Measurements from ENCODE around the gene CRB3.

CRB3 gene

GRCh38 chr19:6443986-6444385 lies 20.1 kb upstream of the CRB3 start:
- no peaks in the 10 kb centered on the region for H3K9me3 ChIP-seq (ENCODE audit: control insufficient read depth, insufficient read depth, low read length)
- no peaks in the 10 kb centered on the region for H3K4me1 ChIP-seq (ENCODE audit: control insufficient read depth, insufficient read depth, low read length)
- no peaks in the 10 kb centered on the region for H3K36me3 ChIP-seq (ENCODE audit: control insufficient read depth, insufficient read depth, low read length)

GRCh38 chr19:6446452-6446851 lies 17.6 kb upstream of the CRB3 start:
- Histone ChIP-seq H3K4me3 (ENCODE audit: low read depth, low read length) (no peak overlapping the region), H3K9me3 (ENCODE audit: control insufficient read depth, insufficient read depth, low read length) (no peaks in the 10 kb centered on the region), H3K27me3 (ENCODE audit: control insufficient read depth, insufficient read depth, low read length) (no peaks in the 10 kb centered on the region), H3K4me1 (ENCODE audit: control insufficient read depth, insufficient read depth, low read length) (no peaks in the 10 kb centered on the region), H3K9ac (ENCODE audit: low read depth, low read length) (no peak overlapping the region), H3K36me3 (ENCODE audit: control insufficient read depth, insufficient read depth, low read length) (no peaks in the 10 kb centered on the region)

More at GRCh38 chr19:6443986-6444385, 20.1 kb upstream of the CRB3 start:
- H3K4me3 ChIP-seq (ENCODE audit: low read depth, low read length), result no peak overlapping the region
- no peaks in the 10 kb centered on the region for H3K27me3 ChIP-seq (ENCODE audit: control insufficient read depth, insufficient read depth, low read length)
- H3K9ac ChIP-seq (ENCODE audit: low read depth, low read length), result no peak overlapping the region

- Histone ChIP-seq H3K4me3 (ENCODE audit: low read depth, low read length) (no peak overlapping the region), H3K36me3 (ENCODE audit: control insufficient read depth, insufficient read depth, low read length) (no peaks in the 10 kb centered on the region), H3K4me1 (ENCODE audit: control insufficient read depth, insufficient read depth, low read length) (no peaks in the 10 kb centered on the region), H3K9me3 (ENCODE audit: control insufficient read depth, insufficient read depth, low read length) (no peaks in the 10 kb centered on the region), H3K27me3 (ENCODE audit: control insufficient read depth, insufficient read depth, low read length) (no peaks in the 10 kb centered on the region), H3K9ac (ENCODE audit: low read depth, low read length) (no peak overlapping the region)
Observed at GRCh38 chr19:6448045-6448444, 16.0 kb upstream of the CRB3 start.

GRCh38 chr19:6450166-6450565 lies 13.9 kb upstream of the CRB3 start:
- Histone ChIP-seq H3K9ac (ENCODE audit: low read depth, low read length) (no peak overlapping the region), H3K36me3 (ENCODE audit: control insufficient read depth, insufficient read depth, low read length) (peaks cover 13% of the 10 kb centered on the region), H3K4me1 (ENCODE audit: control insufficient read depth, insufficient read depth, low read length) (no peaks in the 10 kb centered on the region), H3K9me3 (ENCODE audit: control insufficient read depth, insufficient read depth, low read length) (no peaks in the 10 kb centered on the region), H3K4me3 (ENCODE audit: low read depth, low read length) (no peak overlapping the region), H3K27me3 (ENCODE audit: control insufficient read depth, insufficient read depth, low read length) (no peaks in the 10 kb centered on the region)

GRCh38 chr19:6451583-6452222 lies 12.4 kb upstream of the CRB3 start:
- Histone ChIP-seq H3K9ac (ENCODE audit: low read depth, low read length) (no peak overlapping the region), H3K4me1 (ENCODE audit: control insufficient read depth, insufficient read depth, low read length) (no peaks in the 10 kb centered on the region), H3K36me3 (ENCODE audit: control insufficient read depth, insufficient read depth, low read length) (peaks cover 15% of the 10 kb centered on the region), H3K4me3 (ENCODE audit: low read depth, low read length) (no peak overlapping the region), H3K27me3 (ENCODE audit: control insufficient read depth, insufficient read depth, low read length) (no peaks in the 10 kb centered on the region), H3K9me3 (ENCODE audit: control insufficient read depth, insufficient read depth, low read length) (no peaks in the 10 kb centered on the region)

- H3K27me3 ChIP-seq (ENCODE audit: control insufficient read depth, insufficient read depth, low read length), result no peaks in the 10 kb centered on the region
- H3K4me3 ChIP-seq (ENCODE audit: low read depth, low read length), result no peak overlapping the region
- no peaks in the 10 kb centered on the region for H3K4me1 ChIP-seq (ENCODE audit: control insufficient read depth, insufficient read depth, low read length)
- H3K9ac ChIP-seq (ENCODE audit: low read depth, low read length), result no peak overlapping the region
- no peaks in the 10 kb centered on the region for H3K9me3 ChIP-seq (ENCODE audit: control insufficient read depth, insufficient read depth, low read length)
- peaks cover 15% of the 10 kb centered on the region for H3K36me3 ChIP-seq (ENCODE audit: control insufficient read depth, insufficient read depth, low read length)
Observed at GRCh38 chr19:6452223-6452614, 11.9 kb upstream of the CRB3 start.

- Histone ChIP-seq H3K36me3 (ENCODE audit: control insufficient read depth, insufficient read depth, low read length) (peaks cover 15% of the 10 kb centered on the region), H3K27me3 (ENCODE audit: control insufficient read depth, insufficient read depth, low read length) (no peaks in the 10 kb centered on the region), H3K4me3 (ENCODE audit: low read depth, low read length) (no peak overlapping the region), H3K9me3 (ENCODE audit: control insufficient read depth, insufficient read depth, low read length) (no peaks in the 10 kb centered on the region), H3K4me1 (ENCODE audit: control insufficient read depth, insufficient read depth, low read length) (no peaks in the 10 kb centered on the region), H3K9ac (ENCODE audit: low read depth, low read length) (no peak overlapping the region)
Observed at GRCh38 chr19:6452899-6453298, 11.2 kb upstream of the CRB3 start.

GRCh38 chr19:6453951-6454565 lies 10.0 kb upstream of the CRB3 start:
- peaks cover 15% of the 10 kb centered on the region for H3K36me3 ChIP-seq (ENCODE audit: control insufficient read depth, insufficient read depth, low read length)
- H3K4me1 ChIP-seq (ENCODE audit: control insufficient read depth, insufficient read depth, low read length), result peaks cover 5% of the 10 kb centered on the region
- H3K9ac ChIP-seq (ENCODE audit: low read depth, low read length), result no peak overlapping the region
- no peak overlapping the region for H3K4me3 ChIP-seq (ENCODE audit: low read depth, low read length)
- H3K9me3 ChIP-seq (ENCODE audit: control insufficient read depth, insufficient read depth, low read length), result no peaks in the 10 kb centered on the region
- H3K27me3 ChIP-seq (ENCODE audit: control insufficient read depth, insufficient read depth, low read length), result no peaks in the 10 kb centered on the region

GRCh38 chr19:6455924-6456323 lies 8.1 kb upstream of the CRB3 start:
- peaks cover 15% of the 10 kb centered on the region for H3K36me3 ChIP-seq (ENCODE audit: control insufficient read depth, insufficient read depth, low read length)
- H3K27me3 ChIP-seq (ENCODE audit: control insufficient read depth, insufficient read depth, low read length), result no peaks in the 10 kb centered on the region
- H3K4me1 ChIP-seq (ENCODE audit: control insufficient read depth, insufficient read depth, low read length), result peaks cover 5% of the 10 kb centered on the region
- no peak overlapping the region for H3K4me3 ChIP-seq (ENCODE audit: low read depth, low read length)
- H3K9ac ChIP-seq (ENCODE audit: low read depth, low read length), result no peak overlapping the region
- no peaks in the 10 kb centered on the region for H3K9me3 ChIP-seq (ENCODE audit: control insufficient read depth, insufficient read depth, low read length)

- Histone ChIP-seq H3K36me3 (ENCODE audit: control insufficient read depth, insufficient read depth, low read length) (peaks cover 15% of the 10 kb centered on the region), H3K4me1 (ENCODE audit: control insufficient read depth, insufficient read depth, low read length) (peaks cover 5% of the 10 kb centered on the region), H3K9ac (ENCODE audit: low read depth, low read length) (no peak overlapping the region), H3K4me3 (ENCODE audit: low read depth, low read length) (peak overlapping the region; percentile 69), H3K9me3 (ENCODE audit: control insufficient read depth, insufficient read depth, low read length) (no peaks in the 10 kb centered on the region), H3K27me3 (ENCODE audit: control insufficient read depth, insufficient read depth, low read length) (peaks cover 6% of the 10 kb centered on the region)
Observed at GRCh38 chr19:6457958-6458694, 5.9 kb upstream of the CRB3 start.

GRCh38 chr19:6458695-6459261 lies 5.3 kb upstream of the CRB3 start:
- Histone ChIP-seq H3K9ac (ENCODE audit: low read depth, low read length) (no peak overlapping the region), H3K4me1 (ENCODE audit: control insufficient read depth, insufficient read depth, low read length) (peaks cover 5% of the 10 kb centered on the region)

More at GRCh38 chr19:6458695-6459261, 5.3 kb upstream of the CRB3 start:
- Histone ChIP-seq H3K36me3 (ENCODE audit: control insufficient read depth, insufficient read depth, low read length) (peaks cover 14% of the 10 kb centered on the region), H3K4me3 (ENCODE audit: low read depth, low read length) (peak overlapping the region; percentile 69), H3K9me3 (ENCODE audit: control insufficient read depth, insufficient read depth, low read length) (no peaks in the 10 kb centered on the region), H3K27me3 (ENCODE audit: control insufficient read depth, insufficient read depth, low read length) (peaks cover 6% of the 10 kb centered on the region)
